Stomach (tissue), 4 donors: ENCODE results near the gene AUTS2.

Experiments
- CTCF ChIP-seq, 7 experiments: fragments of 450-650 bp in 4 of 7; fragments of 200-600 bp in 3 of 7; sonication (generic) in 3 of 7; IDR thresholded peaks; one replicate each; pipeline ENCODE4 v1.5.1; 2016 to 2019; ENCODE audit warnings: antibody characterized with exemption in 7 of 7, control low read depth in 2 of 7, mild to moderate bottlenecking in 1 of 7
- EP300 ChIP-seq: sonication (generic); formaldehyde crosslinking; IDR thresholded peaks from one replicate; pipeline ENCODE4 v1.6.1; 2017; ENCODE audit warnings: antibody characterized with exemption
- POLR2A ChIP-seq, 4 donors: fragments of 450-650 bp; IDR thresholded peaks; one replicate each; pipeline ENCODE4 v1.6.1; 2016; ENCODE audit warnings: antibody characterized with exemption in 4 of 4, control low read depth in 2 of 4, mild to moderate bottlenecking in 1 of 4, moderate library complexity in 1 of 4
- POLR2AphosphoS5 ChIP-seq, 3 donors: sonication (generic); formaldehyde crosslinking; IDR thresholded peaks; one replicate each; pipeline ENCODE4 v1.6.1; 2016; ENCODE audit warnings: antibody characterized with exemption in 3 of 3

GRCh38 chr7:70047384-70047783 is 449.1 kb downstream of the AUTS2 start:
- no peak for TF ChIP-seq CTCF (IDR thresholded peaks at IDR 0.05)
- TF ChIP-seq POLR2A (IDR thresholded peaks at IDR 0.05) = no peak
- no peak for TF ChIP-seq POLR2AphosphoS5 (IDR thresholded peaks at IDR 0.05)
- TF ChIP-seq EP300 = no peak
